ENCODE results near the gene GNG14.
"Not testable (repeated sequence)": the region's sequence is repeated elsewhere in the genome, so short reads cannot be mapped to it uniquely, and the experiment has no call there.

GNG14 gene

DNA sequence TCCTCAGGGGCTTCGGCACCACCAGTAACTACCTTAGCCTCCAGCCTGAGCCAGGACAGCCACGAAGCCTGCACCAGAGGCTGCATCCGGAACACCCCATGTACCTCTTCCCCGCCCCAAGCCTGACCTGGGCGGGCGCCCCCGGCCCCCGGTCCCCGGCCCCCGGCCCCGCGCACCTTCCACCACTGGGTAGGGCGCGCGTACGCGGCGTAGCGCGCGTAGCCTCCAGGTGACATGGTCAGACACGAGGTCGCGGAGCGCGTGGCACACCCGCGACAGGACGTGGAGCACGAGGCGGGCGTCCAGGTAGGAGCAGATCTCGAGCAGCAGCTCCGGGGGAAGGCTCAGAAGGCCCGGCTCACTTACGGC is 8.2 kb downstream of the GNG14 start:
- peak overlapping the region; percentile 84 for H3K4me3 ChIP-seq (replicated peaks; ENCODE audit: low read depth, low read length)
- TF ChIP-seq, protein P1, sequence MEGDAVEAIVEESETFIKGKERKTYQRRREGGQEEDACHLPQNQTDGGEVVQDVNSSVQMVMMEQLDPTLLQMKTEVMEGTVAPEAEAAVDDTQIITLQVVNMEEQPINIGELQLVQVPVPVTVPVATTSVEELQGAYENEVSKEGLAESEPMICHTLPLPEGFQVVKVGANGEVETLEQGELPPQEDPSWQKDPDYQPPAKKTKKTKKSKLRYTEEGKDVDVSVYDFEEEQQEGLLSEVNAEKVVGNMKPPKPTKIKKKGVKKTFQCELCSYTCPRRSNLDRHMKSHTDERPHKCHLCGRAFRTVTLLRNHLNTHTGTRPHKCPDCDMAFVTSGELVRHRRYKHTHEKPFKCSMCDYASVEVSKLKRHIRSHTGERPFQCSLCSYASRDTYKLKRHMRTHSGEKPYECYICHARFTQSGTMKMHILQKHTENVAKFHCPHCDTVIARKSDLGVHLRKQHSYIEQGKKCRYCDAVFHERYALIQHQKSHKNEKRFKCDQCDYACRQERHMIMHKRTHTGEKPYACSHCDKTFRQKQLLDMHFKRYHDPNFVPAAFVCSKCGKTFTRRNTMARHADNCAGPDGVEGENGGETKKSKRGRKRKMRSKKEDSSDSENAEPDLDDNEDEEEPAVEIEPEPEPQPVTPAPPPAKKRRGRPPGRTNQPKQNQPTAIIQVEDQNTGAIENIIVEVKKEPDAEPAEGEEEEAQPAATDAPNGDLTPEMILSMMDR (IDR thresholded peaks at IDR 0.05; ENCODE audit: low read length, missing control alignments), result no peak
- no peak for DNase-seq (ENCODE audit: low read depth)

GRCh38 chr19:12696366-12697335 is 8.9 kb downstream of the GNG14 start, which contains the start of gene FBXW9:
Gene FBXW9 (minus strand): TSS chr19:12696631. CDS start chr19:12696581, 50 bp downstream.
- peak; percentile 97 for DNase-seq (ENCODE audit: low read depth)
- TF ChIP-seq, protein P1 (IDR thresholded peaks at IDR 0.05; ENCODE audit: low read length, missing control alignments), result no peak
- peak within 1 kb of the TSS; percentile 84 for H3K4me3 ChIP-seq (replicated peaks; ENCODE audit: low read depth, low read length)

GRCh38 chr19:12697425-12697824 is 9.6 kb downstream of the GNG14 start:
- not testable (repeated sequence) for DNase-seq (ENCODE audit: low read depth); H3K4me3 ChIP-seq (replicated peaks; ENCODE audit: low read depth, low read length)

GRCh38 chr19:12698138-12698537 is 10.3 kb downstream of the GNG14 start:
- no peak for DNase-seq (ENCODE audit: low read depth)
- TF ChIP-seq, protein P1 (IDR thresholded peaks at IDR 0.05; ENCODE audit: low read length, missing control alignments), result no peak
- no peak overlapping the region for H3K4me3 ChIP-seq (replicated peaks; ENCODE audit: low read depth, low read length)

GRCh38 chr19:12701596-12702282 is 13.9 kb downstream of the GNG14 start:
- no peak for DNase-seq (ENCODE audit: low read depth)
- TF ChIP-seq, protein P1 (IDR thresholded peaks at IDR 0.05; ENCODE audit: low read length, missing control alignments), result no peak
- no peak overlapping the region for H3K4me3 ChIP-seq (replicated peaks; ENCODE audit: low read depth, low read length)

GRCh38 chr19:12703046-12703445 is 15.2 kb downstream of the GNG14 start:
- TF ChIP-seq, protein P1 (IDR thresholded peaks at IDR 0.05; ENCODE audit: low read length, missing control alignments), result no peak
- DNase-seq (ENCODE audit: low read depth), result peak; percentile 56
- no peak overlapping the region for H3K4me3 ChIP-seq (replicated peaks; ENCODE audit: low read depth, low read length)

DNA sequence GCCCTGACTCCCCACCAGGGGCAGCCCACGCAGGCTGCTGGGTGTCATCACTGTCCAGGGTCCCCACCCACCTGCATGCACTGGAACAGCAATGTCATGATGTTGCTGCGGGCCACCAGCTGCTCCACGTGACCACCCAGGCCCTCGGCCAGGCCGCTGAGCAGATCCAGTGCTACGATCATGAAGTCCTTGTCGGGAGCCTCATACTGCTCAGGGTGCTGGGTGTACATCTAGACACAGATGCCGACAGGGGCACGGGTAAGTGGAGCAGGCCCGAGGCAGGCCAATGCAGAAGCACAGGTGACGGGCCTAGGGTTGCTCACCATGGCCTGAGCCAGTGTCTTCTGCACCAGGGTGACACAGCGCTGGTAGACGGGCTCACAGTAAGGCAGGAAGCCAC is 17.4 kb downstream of the GNG14 start:
- H3K4me3 ChIP-seq (replicated peaks; ENCODE audit: low read depth, low read length), result no peak overlapping the region
- DNase-seq (ENCODE audit: low read depth), result no peak
- TF ChIP-seq, protein P1 (IDR thresholded peaks at IDR 0.05; ENCODE audit: low read length, missing control alignments), result no peak

Data from fibroblast of pulmonary artery (primary cell).